ENCODE data around the gene SOX9. TPM values are rescaled to one million over a fixed set of nuclear protein-coding genes. Genes with fewer than 3 reads are reported as not detected.

SOX9 gene
- total RNA-seq, 1 donor from 2014 or later, result 54.0 TPM

GRCh38 chr17:72173499-72174116 is 52.8 kb downstream of the SOX9 start:
- no peak for TF ChIP-seq CTCF (conservative IDR thresholded peaks at IDR 0.05)
- DNase-seq (ENCODE audit: extremely low spot score, unreplicated experiment), result no peak
- no peak overlapping the region for H3K4me3 Mint-ChIP-seq
- H3K27ac Mint-ChIP-seq, result no peak overlapping the region
- H3K36me3 Mint-ChIP-seq, result no peaks in the 10 kb centered on the region
- peaks cover 12% of the 10 kb centered on the region for H3K27me3 Mint-ChIP-seq
- H3K9me3 Mint-ChIP-seq, result no peaks in the 10 kb centered on the region
- H3K4me1 Mint-ChIP-seq (ENCODE audit: unreplicated experiment), result peaks cover 26% of the 10 kb centered on the region

- Mint-ChIP-seq H3K27ac (no peak overlapping the region), H3K27me3 (peaks cover 12% of the 10 kb centered on the region), H3K4me3 (no peak overlapping the region), H3K9me3 (no peaks in the 10 kb centered on the region), H3K4me1 (ENCODE audit: unreplicated experiment) (peaks cover 26% of the 10 kb centered on the region), H3K36me3 (no peaks in the 10 kb centered on the region)
- DNase-seq (ENCODE audit: extremely low spot score, unreplicated experiment), result no peak
- TF ChIP-seq CTCF (conservative IDR thresholded peaks at IDR 0.05), result no peak
These were observed 54.4 kb downstream of the SOX9 start for GRCh38 chr17:72175263-72175662.
